WTC11 (cell line): Measurements from ENCODE around the gene PTPRN2.

Source experiments
- IRF2 ChIP-seq: sonication (generic); formaldehyde crosslinking; IDR thresholded peaks from 2 replicates; pipeline ENCODE4 v1.8.0; 2022; ENCODE audit warnings: low read depth, missing genetic modification reagents, borderline replicate concordance
- PRDM15 ChIP-seq: sonication (generic); formaldehyde crosslinking; IDR thresholded peaks from 2 replicates; pipeline ENCODE4 v1.8.0; 2022; ENCODE audit warnings: missing genetic modification reagents

- TF ChIP-seq IRF2 (CRISPR knock-in tag) (no peak), PRDM15 (CRISPR knock-in tag) (no peak)
Observed at GRCh38 chr7:157932498-157933218, 655.0 kb downstream of the PTPRN2 start.
